Femur (tissue), 1 donor: ENCODE data around the gene DOCK11.
"Not testable (repeated sequence)": the region's sequence is repeated elsewhere in the genome, so short reads cannot be mapped to it uniquely, and the experiment has no call there.

ENCODE experiments used
- DNase-seq: peaks from one replicate; pipeline ENCODE4 v3.0.0-alpha.2; 2017

The DOCK11 gene

DNA sequence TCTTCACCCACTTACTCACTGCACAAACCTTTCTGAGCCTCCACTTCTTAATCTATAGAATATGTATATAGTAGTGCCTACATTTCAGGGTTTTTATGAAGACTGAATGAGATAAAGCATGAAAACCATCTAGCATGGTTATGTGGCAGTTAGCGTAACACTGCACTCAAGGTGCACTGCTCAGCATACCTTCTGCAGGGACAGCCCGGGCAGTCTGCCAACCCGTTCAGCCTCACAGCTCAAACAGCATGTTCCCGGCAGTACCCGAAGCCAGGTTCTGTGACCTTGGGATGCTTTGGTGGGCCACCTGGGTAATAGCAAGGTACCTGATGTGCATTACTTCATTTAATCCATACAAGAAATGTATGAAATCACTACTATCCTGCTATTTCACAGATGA lies 81.4 kb downstream of the DOCK11 start:
- no peak for DNase-seq

DNA sequence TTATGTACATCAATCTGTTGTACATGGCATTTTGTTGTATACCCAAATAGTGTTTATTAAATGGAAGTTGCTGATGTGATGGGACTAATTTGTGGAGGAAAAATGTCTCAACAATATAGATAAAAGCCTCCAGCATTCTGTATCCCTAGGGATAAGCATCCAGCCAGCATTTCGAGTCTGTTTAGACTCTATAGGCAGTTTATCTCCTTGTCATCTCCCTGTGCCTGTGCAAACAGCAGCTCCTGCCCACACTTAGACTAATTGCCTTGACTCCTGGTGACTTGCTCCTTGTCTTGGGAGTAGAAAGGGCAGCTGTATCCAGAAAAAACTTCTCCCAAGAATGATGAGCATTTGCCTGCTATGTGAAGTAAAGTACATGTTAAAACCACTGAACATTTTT lies 83.8 kb downstream of the DOCK11 start:
- no peak for DNase-seq

DNA sequence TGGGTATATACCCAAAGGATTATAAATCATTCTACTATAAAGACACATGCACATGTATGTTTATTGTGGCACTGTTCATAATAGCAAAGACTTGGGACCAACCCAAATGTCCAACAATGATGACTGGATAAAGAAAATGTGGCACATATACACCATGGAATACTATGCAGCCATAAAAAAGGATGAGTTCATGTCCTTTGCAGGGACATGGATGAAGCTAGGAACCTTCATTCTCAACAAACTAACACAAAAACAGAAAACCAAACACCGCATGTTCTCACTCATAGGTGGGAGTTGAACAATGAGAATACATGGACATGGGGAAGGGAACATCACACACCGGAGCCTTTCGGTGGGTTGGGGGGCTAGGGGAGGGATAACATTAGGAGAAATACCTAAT lies 87.3 kb downstream of the DOCK11 start:
- not testable (repeated sequence) for DNase-seq

DNA sequence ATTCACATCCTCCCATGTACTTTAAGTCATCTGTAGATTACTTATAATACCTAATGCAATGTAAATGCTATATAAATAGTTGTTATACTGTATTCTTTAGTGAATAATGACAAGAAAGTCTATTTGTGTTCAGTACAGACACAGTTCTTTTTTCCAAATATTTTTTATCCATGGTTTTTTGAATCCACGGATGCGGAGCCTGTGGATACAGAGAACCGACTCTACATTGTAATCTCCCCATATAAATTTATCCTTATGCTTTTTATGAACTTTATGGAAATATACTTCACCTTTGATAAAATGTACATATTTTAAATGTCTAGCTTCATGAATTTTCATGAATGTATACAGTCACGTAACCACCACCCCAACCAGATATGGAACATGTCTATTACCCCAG lies 88.2 kb downstream of the DOCK11 start:
- DNase-seq = no peak

DNA sequence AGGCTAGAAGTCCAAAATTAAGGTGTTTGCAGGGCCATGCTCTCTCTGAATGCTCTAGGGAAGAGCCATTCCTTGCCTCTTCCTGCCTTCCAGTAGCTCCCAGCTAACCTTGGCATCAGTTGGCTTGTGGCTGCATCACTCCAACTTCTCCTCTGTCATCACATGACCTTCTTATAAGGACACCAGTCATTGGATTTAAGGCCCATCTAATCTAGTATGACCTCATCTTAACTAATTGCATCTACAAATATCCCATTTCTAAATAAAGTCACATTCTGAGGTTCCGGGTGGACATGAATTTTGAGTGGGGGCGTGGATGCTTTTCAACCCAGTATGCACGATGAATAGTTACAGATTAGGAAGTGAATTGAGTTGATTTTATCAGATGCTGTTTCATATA lies 89.7 kb downstream of the DOCK11 start:
- no peak for DNase-seq

DNA sequence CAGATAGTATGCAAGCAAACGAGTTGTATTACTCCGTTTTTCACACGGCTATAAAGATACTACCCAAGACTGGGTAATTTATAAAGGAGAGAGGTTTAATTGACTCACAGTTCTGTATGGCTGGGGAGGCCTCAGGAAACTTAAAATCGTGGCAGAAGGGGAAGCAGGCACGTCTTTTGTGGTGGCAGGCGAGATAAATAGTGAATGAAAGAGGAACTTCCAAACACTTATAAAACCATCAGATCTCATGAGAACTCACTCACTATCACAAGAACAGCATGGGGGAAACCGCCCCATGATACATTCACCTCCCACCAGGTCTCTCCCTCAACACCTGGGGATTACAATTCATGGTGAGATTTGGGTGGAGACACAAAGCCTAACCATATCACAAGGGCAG lies 90.6 kb downstream of the DOCK11 start:
- DNase-seq = not testable (repeated sequence)

DNA sequence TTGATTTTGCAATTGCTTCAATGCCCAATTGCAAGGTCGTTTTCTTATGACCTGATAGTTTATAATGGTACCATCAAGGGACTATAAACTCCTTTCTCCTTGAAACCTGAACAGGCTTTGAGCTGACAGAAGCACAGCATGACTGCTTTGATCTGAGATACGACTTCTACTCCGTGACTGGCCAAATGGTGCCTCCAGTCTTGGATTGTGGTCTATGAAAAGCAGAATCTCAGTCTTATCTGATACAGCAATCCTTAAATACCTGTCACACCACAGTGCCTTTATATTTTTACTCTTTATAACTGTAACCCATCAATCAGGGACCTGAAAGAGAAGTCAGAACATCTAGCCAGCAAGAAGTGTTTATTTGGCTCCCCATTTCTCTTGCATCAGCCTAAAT lies 93.1 kb downstream of the DOCK11 start:
- no peak for DNase-seq

DNA sequence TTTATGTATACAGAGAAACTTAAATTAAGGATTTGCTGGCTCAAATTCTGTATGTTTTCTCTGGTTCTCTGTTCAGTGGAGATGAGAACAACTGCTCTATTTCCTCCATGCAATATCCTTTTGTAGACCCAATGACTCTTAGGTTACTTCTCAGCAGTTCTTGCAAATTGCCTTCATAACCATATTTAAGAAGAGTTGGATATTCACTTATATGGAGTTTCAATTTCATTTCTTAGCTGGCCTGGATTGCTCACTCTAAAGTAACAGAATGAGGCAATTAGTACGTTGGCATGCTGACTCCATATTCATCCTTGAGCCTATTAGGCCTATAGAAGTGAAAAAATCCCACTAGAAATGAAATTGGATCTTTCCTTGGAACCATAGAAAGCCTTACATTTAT lies 93.6 kb downstream of the DOCK11 start:
- no peak for DNase-seq

DNA sequence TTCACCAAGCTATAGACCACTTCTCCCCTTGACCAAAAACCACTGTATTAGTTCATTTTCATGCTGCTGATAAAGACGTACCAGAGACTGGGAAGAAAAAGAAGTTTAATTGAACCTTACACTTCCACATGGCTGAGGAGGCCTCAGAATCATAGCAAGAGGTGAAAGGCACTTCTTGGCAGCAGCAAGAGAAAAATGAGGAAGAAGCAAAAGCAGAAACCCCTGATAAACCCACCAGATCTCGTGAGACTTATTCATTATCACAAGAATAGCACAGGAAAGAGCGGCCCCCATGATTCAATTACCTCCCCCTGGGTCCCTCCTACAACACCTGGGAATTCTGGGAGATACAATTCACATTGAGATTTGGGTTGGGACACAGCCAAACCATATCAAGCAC lies 97.8 kb downstream of the DOCK11 start:
- no peak for DNase-seq

DNA sequence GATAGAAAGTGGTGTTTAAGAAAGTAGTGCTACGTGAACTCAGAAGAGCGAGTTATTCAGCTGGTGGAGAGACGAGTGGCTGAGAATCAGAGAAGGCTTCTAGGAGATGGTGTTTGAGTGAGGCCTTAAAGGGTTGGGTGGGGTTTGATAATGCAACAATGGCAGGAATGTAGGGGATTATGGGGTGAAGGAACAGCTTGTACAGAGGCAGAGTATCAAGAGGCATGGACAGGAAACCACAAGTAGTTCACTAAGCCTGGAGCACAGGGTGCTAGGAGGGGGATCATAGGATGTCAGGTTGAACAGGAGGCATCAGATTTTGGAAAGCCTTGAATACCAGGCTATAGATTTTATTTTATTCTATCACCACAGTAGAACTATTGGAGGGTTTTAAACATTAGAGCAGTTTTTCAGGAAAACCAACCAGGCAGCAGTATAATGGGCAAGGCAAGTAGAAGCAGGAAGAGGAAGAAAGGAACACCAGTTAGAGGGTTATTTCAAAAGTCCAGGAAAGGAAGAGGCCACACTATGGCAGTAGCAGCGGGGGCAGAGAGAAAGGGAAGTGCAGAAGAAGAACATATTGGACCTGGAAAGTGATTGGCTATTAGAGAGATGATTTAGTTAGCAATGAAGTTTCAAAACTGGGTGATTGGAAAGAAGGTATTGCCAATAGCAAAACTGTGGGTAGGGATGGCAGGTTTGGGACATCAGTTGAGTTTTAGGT lies 99.2 kb downstream of the DOCK11 start:
- DNase-seq = no peak

DNA sequence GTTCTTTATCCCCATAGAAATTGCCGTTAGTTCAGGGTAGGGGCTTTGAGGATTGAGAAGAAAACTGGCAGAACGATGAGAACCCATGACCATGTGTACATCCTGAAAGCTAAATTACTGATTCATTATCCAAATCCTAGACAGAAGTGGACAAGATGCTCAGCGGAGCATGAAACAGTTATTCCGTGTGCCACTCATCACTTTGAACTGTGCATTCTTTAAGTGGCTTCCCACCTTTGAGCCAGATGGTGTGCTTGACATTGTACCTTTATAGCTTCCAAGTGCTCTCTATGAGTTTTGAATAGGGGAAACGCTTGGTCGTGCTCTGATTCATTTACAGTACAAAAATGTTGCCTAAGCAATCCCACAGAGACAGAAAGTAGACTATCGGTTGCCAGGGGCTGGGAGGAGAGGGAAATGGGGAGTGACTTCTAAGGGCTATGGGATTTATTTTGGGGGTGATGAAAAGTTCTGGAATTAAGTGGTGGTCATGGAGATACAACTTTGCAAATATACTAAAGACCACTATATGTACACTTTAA lies 100.0 kb downstream of the DOCK11 start:
- peak; percentile 37 for DNase-seq

DNA sequence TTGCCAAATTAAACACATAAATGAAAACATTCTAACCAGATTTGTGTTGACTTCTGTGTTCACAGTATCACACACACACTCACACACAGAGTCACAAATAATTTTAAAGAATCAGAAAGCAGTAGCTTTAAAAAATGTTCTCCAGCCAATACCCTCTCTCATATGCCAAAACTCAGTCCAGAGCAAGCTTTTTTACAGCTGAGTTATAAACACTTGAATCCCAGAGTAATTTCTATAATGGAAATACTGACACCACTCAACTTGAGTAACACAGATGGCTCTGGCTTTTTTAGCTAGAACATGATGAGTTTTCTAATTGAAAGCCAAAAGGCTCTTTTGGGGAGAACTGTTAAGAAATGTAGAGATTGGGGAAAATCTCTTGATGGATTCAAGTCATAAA lies 100.8 kb downstream of the DOCK11 start:
- DNase-seq = no peak

DNA sequence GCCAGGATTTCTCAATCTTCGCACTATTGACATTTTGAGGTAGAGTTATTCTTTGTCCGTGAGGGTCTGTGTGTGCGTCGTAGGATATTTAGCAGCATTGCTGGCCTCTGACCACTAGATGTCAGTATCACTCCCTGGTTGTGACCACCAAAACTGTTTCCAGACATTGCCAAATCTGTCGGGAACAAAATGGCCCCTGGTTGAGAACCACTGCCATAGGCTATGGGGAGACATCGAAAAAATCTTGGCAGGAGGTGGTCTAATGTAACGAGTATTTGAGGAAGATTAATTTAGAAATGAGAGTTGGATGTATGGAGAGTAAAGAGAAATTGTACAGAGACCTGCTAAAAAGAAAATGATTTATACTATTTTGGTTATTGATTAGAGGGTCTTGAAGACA lies 108.4 kb downstream of the DOCK11 start:
- DNase-seq = peak; percentile 47

DNA sequence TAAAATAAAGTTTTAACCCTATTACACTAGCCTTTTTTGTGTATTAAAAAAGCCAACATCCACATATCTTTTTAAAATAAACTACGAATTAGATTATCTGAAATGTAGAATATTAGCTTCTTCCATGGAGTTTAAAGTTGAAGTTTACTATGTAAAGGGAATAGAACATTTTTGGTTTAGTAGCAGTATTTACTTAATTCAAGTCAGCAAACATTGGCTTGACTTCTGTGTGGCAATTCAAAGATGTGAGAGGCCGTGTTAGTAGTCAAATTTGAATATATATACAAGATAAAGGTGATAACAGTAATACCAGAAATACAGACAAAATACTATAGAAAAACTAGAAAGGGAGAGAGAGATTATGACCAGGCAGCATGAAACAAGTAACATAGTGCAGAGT lies 116.7 kb downstream of the DOCK11 start:
- no peak for DNase-seq

DNA sequence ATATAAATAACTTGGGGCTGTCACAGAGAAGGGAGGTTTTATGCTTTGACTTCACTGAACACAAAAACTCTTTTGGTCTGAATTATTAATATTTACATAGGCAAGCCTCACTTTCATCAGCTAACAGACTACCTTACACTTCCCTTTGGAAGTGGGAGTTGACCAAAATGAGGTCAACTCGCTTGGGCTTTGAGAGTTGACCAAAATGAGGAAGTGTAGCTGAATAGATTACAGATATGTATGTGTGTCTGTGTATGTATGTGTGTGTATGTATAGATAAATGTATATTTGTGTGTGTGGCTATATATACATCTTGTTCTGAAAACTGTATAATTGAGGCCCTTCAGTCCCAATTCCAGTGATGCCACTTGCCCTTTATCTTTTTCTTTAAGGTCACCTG lies 118.5 kb downstream of the DOCK11 start:
- DNase-seq = no peak

DNA sequence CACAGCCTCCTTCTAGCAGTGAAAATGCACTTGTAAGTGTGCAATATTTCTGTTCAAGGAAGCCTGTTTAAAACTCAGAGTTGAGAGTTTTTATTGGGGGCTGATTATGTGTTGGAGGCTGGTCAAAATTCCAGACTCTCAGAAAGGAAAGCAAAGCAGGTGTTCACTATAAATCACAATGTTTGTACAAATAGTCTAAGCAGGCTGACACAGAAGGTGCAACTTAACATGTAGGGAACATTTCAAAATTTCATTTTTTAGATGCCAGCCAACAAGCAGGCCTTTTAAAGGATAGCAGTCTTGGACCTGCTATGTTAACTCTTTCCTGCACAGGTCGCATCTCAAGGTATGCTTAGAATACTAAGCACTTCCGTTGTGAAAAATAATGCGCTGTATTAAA lies 119.5 kb downstream of the DOCK11 start:
- DNase-seq = no peak

DNA sequence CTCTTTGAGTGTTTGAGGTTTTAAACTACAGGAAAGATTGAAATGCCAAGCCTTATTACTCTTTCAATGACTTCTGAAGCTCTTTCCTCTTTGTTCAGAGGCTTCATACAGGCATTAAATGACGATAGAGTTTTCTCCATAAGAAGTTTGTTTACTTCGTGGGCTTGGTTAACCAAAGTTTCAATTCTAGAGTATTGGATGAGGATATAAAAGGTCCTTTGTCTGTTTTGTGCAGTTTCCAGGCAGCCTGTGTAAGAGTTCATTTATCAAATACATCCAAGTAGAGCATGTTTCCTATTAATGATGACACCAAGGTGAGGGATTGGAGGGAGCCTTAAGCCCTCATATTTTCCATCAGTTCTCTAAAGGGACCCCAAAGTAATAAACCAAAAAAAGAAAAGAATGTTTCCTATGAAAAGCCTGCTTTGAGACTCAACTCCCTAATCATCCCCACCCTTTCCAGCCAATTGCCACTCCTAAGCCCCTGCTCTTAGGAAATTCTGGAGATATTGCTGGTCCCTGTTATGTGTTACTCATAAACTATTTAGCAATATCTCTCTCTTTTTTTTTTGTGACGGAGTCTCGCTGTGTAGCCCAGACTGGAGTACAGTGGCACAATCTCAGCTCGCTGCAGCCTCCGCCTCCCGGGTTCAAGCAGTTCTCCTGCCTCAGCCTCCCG lies 125.6 kb downstream of the DOCK11 start:
- no peak for DNase-seq

DNA sequence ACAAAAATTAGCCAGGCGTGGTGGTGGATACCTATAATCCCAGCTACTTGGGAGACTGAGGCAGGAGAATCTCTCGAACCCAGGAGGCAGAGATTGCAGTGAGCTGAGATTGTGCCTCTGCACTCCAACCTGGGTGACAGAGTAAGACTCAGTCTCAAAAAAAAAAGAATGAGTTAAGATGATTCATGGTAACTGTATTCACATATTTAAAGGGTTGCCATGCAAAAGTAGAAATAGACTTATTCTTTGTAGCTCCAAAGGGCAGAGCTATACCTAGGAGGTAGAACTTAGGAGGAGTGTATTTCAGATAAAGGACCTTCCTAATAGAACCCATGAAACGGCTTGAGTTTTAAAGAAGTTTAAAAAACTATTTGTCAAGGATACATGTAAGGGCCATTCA lies 127.4 kb downstream of the DOCK11 start:
- DNase-seq = no peak

DNA sequence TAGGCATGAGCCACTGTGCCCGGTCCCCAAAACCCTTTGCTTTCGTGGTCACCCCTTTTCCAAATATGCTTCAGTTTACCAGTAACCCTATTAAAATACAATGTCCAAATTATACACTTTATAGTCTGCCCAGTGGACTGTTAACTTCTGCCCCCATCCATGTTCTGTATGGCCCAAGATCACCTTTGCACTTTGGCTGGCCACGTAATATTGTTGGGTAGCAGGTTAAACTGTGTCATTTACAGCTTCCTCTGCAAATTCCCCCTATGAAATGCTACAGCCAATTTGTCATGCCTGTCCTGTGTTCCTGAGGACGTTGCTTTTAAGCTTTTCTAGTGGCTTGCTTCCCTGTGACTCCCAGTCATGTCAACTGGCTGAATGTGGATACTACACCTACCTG lies 130.7 kb downstream of the DOCK11 start:
- DNase-seq = no peak

DNA sequence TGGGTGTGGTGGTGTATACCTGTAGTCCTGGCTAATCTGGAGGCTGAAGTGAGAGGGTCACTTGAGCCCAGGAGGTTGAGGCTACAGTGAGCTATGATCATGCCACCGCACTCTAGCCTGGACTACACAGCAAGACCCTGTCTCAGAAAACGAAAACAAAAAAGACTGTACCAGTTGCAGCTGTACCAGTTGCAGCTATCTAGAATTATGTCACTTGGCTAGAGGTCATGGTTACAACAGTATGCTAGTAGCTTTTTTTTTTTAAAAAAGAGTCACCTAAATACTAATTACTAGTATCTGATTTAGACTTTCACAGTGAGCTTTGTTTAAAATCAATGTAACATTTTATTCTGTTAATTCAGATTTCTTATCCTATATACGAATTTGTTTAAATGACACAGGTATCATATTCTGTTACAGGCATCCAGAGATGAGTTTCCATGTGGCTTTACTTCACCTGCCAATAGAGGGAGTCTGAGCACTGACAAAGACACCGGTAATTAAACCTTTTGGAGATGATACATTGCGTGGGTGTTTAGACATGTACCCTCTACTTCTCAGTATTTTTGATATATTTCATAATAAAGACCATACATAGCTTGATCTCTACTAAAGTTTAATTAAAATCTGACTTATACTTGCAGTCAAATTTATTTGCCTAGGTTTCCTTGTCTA lies 131.6 kb downstream of the DOCK11 start:
- DNase-seq = no peak

DNA sequence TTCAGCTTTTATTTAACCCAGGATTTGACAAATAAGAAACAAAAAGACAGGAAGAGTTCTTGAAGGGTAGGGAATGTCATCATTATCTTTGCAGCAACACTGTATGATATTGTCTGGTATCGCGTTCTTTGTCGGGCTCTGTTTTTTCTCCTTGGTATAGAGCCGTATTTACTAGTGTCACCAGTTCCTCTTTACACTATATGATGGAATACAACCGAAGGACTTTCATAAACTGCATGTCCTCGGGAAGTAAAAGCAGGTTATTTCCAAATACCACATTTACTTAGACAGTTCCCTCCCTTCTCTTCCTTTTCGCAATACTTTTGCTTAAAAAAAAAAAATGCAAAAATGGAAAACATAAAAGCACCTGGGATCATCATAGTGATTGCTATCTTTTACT lies 135.2 kb downstream of the DOCK11 start:
- no peak for DNase-seq

DNA sequence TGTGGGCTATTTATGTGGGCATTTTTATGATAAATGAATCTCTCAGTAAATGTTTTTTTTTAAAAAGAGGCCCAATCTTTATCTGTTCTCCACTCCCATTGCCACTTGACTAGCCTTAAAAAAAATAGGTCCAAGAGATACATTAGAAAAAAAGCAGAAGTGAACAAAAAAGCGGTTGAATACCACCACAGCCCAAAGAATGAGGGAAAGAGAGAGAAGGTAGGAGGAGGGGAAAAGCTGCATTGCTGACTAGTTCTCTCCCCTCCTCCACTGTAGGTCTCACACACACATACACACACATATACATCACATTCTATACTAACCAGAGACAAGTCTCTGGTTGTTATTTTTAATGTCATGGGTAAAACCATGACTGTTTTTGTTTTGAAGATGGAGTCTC lies 136.0 kb downstream of the DOCK11 start:
- DNase-seq = no peak

DNA sequence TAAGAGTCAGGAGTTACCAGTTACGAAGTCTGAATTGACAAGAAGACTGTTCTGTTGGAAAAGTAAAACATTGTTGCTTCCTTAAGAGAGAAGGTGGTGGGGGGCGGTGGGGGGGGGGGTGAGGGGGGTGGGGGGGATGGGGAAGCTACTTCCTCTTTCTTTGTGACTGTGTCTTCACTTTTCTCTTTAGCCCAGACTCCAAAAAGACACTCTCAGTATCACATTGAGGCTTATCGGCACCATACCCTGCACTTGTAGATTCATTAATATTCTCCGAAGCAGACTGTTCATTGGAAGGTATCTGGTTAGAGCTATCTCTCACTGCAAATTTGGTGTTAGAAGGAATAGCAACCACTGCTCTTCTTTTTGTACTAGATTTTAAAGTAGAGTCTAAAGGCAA lies 137.2 kb downstream of the DOCK11 start:
- no peak for DNase-seq

DNA sequence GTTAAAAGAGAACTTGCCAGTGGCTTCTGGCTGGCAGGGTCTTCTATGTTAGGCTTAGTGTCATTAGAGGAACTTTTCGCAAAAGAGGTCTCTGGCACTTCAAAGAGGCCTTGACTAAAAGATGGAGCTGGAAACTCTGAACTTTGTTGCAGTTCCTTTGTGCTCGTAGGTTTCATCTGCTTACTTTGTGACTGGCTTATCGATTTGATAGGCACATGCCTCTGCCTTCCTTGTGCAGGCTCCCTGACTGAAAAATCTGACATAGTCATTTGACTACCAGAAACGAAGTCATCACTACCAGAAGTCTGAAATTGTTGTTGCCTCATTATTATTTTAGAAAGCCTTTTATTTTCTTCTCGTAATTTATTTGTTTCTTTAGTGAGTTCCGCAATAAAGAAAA lies 137.9 kb downstream of the DOCK11 start:
- no peak for DNase-seq
